Fibroblast of lung (primary cell): ENCODE results near the gene DPYD. TPM values are rescaled to one million over a fixed set of nuclear protein-coding genes. Genes with fewer than 3 reads are reported as not detected.

Experiments
- DNase-seq, 2 donors: peaks; one replicate each; pipeline versions ENCODE4 v3.0.0 to v3.0.0-alpha.2; 2010; ENCODE audit warnings: low read depth in 2 of 2
- H2AFZ ChIP-seq: 2 replicates; pipeline ENCODE4 v1.5.1; 2012; ENCODE audit warnings: low read length, control low read depth, inconsistent platforms
- H3K27ac ChIP-seq: 2 replicates; pipeline ENCODE4 v1.5.1; 2011; ENCODE audit warnings: low read length, control low read depth; ENCODE audit not compliant: insufficient read depth
- H3K27me3 ChIP-seq: 2 replicates; pipeline ENCODE4 v1.5.1; 2011; ENCODE audit warnings: mild to moderate bottlenecking, low read length; ENCODE audit not compliant: control insufficient read depth, insufficient read depth
- H3K36me3 ChIP-seq: 2 replicates; pipeline ENCODE4 v1.5.1; 2011; ENCODE audit warnings: low read length; ENCODE audit not compliant: control insufficient read depth, insufficient read depth
- H3K4me1 ChIP-seq: 2 replicates; pipeline ENCODE4 v1.5.1; 2011; ENCODE audit warnings: low read length; ENCODE audit not compliant: control insufficient read depth, insufficient read depth; ENCODE audit errors: extremely low read depth
- H3K4me2 ChIP-seq: 2 replicates; pipeline ENCODE4 v1.5.1; 2011; ENCODE audit warnings: low read length, control low read depth; ENCODE audit not compliant: insufficient read depth; ENCODE audit errors: extremely low read depth
- H3K4me3 ChIP-seq, 4 experiments: fragments of 200-600 bp in 1 of 4; sonication (generic) in 1 of 4; replicated peaks in 1 of 4; 2 replicates each; pipeline ENCODE4 v1.5.1; 2011 to 2016; ENCODE audit warnings: low read length in 4 of 4, low read depth in 3 of 4, mild to moderate bottlenecking in 3 of 4, control low read depth in 2 of 4, inconsistent platforms in 1 of 4, mixed read lengths in 1 of 4; ENCODE audit not compliant: insufficient read depth in 1 of 4; ENCODE audit errors: control extremely low read depth in 1 of 4
- H3K79me2 ChIP-seq: 2 replicates; pipeline ENCODE4 v1.5.1; 2012; ENCODE audit warnings: mild to moderate bottlenecking, low read length, inconsistent platforms; ENCODE audit not compliant: control insufficient read depth, insufficient read depth
- H3K9ac ChIP-seq: 2 replicates; pipeline ENCODE4 v1.5.1; 2011; ENCODE audit warnings: mild to moderate bottlenecking, low read length, control low read depth; ENCODE audit not compliant: insufficient read depth
- H3K9me3 ChIP-seq: 2 replicates; pipeline ENCODE4 v1.5.1; 2012; ENCODE audit warnings: low read depth, low read length; ENCODE audit not compliant: control insufficient read depth, insufficient read depth
- H4K20me1 ChIP-seq: 2 replicates; pipeline ENCODE4 v1.5.1; 2011; ENCODE audit warnings: low read length; ENCODE audit not compliant: control insufficient read depth, insufficient read depth; ENCODE audit errors: extremely low read depth
- EZH2 ChIP-seq: IDR thresholded peaks from 2 replicates; pipeline ENCODE4 v1.5.1; 2012; ENCODE audit warnings: low read length, control low read depth, mild to moderate bottlenecking; ENCODE audit errors: missing control alignments
- polyA plus RNA-seq, 2 donors: library from polyadenylated mRNA; depleted of rRNA in 1 of 2; stranded (reverse) in 1 of 2; unstranded in 1 of 2; fragments of >200 nt; gene quantifications; 2 replicates each; pipeline ENCODE4 v1.2.1, GENCODE V29; 2011 to 2012; ENCODE audit warnings: missing spikeins in 1 of 2
- total RNA-seq: library from RNA; depleted of rRNA; stranded (reverse); fragments of >200 nt; gene quantifications from 2 replicates; pipeline ENCODE4 v1.2.1, GENCODE V29; 2014
- TF ChIP-seq, protein P1 (sequence below), 2 donors: IDR thresholded peaks in 1 of 2; conservative IDR thresholded peaks in 1 of 2; 1 replicate in 1 of 2; 2 replicates in 1 of 2; pipeline ENCODE4 v1.5.1; 2011 to 2012; ENCODE audit warnings: low read length in 2 of 2, control low read depth in 1 of 2, inconsistent platforms in 1 of 2, low read depth in 1 of 2, mild to moderate bottlenecking in 1 of 2

DPYD gene
- total and polyA plus RNA-seq, 2 donors (not counting 1 experiment from before 2014, with no cell fraction given), result 32.0 to 63.1 TPM

DNA sequence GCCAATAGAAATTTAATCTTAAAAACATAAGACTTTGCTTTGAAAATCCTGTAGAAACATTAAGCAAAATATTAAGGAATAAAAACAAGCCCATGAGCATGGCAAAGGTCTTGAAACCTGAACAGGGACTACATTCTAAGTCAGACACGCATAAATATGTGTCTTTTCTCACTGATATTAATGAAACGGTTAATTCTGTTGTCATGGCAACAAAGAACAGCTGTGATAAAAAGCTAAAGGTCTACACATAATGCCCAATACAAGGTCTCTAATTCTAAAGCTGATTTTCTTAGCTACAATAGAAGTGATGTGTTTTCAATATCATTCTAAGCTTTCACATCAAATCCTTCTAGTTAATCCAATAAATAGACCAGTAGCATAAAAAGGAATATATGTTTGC is 867.6 kb downstream of the DPYD start:
- TF ChIP-seq, protein P1, sequence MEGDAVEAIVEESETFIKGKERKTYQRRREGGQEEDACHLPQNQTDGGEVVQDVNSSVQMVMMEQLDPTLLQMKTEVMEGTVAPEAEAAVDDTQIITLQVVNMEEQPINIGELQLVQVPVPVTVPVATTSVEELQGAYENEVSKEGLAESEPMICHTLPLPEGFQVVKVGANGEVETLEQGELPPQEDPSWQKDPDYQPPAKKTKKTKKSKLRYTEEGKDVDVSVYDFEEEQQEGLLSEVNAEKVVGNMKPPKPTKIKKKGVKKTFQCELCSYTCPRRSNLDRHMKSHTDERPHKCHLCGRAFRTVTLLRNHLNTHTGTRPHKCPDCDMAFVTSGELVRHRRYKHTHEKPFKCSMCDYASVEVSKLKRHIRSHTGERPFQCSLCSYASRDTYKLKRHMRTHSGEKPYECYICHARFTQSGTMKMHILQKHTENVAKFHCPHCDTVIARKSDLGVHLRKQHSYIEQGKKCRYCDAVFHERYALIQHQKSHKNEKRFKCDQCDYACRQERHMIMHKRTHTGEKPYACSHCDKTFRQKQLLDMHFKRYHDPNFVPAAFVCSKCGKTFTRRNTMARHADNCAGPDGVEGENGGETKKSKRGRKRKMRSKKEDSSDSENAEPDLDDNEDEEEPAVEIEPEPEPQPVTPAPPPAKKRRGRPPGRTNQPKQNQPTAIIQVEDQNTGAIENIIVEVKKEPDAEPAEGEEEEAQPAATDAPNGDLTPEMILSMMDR (conservative IDR thresholded peaks at IDR 0.05 in 1 of 2, IDR thresholded peaks at IDR 0.05 in 1 of 2; ENCODE audit: low read depth in 1 of 2, low read length in 2 of 2), result no peak
- TF ChIP-seq EZH2, result no peak
- Histone ChIP-seq H3K4me3 (no peak overlapping the region), H3K4me1 (no peaks in the 10 kb centered on the region), H4K20me1 (no peaks in the 10 kb centered on the region), H2AFZ (no peak overlapping the region), H3K79me2 (no peaks in the 10 kb centered on the region), H3K27ac (no peak overlapping the region), H3K36me3 (no peaks in the 10 kb centered on the region), H3K27me3 (no peaks in the 10 kb centered on the region), H3K9ac (no peak overlapping the region), H3K4me2 (no peak overlapping the region), H3K9me3 (no peaks in the 10 kb centered on the region)
- DNase-seq, result no peak

DNA sequence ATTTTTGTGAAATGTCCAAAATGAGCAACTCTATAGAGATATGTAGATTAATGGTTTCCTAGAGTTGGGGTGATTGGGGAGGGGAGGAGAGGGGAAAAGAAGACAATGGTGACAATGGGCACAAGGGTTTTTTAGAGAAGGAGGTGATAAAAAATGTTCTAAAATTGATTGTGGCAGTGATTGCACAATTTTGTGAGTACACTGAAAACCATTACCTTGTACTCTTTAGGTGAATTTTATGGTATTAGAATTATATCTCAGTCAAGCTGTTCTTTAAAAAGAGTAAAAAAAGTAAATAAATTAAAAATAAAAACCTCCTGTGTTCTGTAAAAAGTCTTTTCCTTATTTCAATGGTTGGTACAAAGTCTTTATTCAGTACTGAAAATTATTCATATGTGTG is 869.0 kb downstream of the DPYD start:
- TF ChIP-seq, protein P1 (conservative IDR thresholded peaks at IDR 0.05 in 1 of 2, IDR thresholded peaks at IDR 0.05 in 1 of 2; ENCODE audit: low read depth in 1 of 2, low read length in 2 of 2), result no peak
- no peak for TF ChIP-seq EZH2
- Histone ChIP-seq H3K9ac (no peak overlapping the region), H3K4me3 (no peak overlapping the region), H2AFZ (no peak overlapping the region), H3K79me2 (no peaks in the 10 kb centered on the region), H3K27me3 (no peaks in the 10 kb centered on the region), H3K9me3 (no peaks in the 10 kb centered on the region), H3K36me3 (no peaks in the 10 kb centered on the region), H3K4me1 (no peaks in the 10 kb centered on the region), H4K20me1 (no peaks in the 10 kb centered on the region), H3K27ac (no peak overlapping the region), H3K4me2 (no peak overlapping the region)
- no peak for DNase-seq

GRCh38 chr1:97050506-97050905 is 870.3 kb downstream of the DPYD start:
- Histone ChIP-seq H3K9ac (no peak overlapping the region), H3K9me3 (no peaks in the 10 kb centered on the region), H3K36me3 (no peaks in the 10 kb centered on the region), H3K4me2 (no peak overlapping the region), H3K27me3 (no peaks in the 10 kb centered on the region), H3K4me3 (no peak overlapping the region), H2AFZ (no peak overlapping the region), H4K20me1 (no peaks in the 10 kb centered on the region), H3K27ac (no peak overlapping the region), H3K4me1 (no peaks in the 10 kb centered on the region), H3K79me2 (no peaks in the 10 kb centered on the region)
- TF ChIP-seq EZH2, result no peak
- TF ChIP-seq, protein P1 (conservative IDR thresholded peaks at IDR 0.05 in 1 of 2, IDR thresholded peaks at IDR 0.05 in 1 of 2; ENCODE audit: low read depth in 1 of 2, low read length in 2 of 2), result peak; percentile 46 to 63
- DNase-seq, result peak; percentile 56 to 70
